Smooth muscle cell of the umbilical artery (primary cell): Measurements from ENCODE around the gene BICC1. TPM values are rescaled to one million over a fixed set of nuclear protein-coding genes. Genes with fewer than 3 reads are reported as not detected.

ENCODE experiments used
- total RNA-seq: library from RNA; depleted of rRNA; stranded (reverse); fragments of >200 nt; gene quantifications from 2 replicates; pipeline ENCODE4 v1.2.3, GENCODE V29; 2014

BICC1 gene, protein sequence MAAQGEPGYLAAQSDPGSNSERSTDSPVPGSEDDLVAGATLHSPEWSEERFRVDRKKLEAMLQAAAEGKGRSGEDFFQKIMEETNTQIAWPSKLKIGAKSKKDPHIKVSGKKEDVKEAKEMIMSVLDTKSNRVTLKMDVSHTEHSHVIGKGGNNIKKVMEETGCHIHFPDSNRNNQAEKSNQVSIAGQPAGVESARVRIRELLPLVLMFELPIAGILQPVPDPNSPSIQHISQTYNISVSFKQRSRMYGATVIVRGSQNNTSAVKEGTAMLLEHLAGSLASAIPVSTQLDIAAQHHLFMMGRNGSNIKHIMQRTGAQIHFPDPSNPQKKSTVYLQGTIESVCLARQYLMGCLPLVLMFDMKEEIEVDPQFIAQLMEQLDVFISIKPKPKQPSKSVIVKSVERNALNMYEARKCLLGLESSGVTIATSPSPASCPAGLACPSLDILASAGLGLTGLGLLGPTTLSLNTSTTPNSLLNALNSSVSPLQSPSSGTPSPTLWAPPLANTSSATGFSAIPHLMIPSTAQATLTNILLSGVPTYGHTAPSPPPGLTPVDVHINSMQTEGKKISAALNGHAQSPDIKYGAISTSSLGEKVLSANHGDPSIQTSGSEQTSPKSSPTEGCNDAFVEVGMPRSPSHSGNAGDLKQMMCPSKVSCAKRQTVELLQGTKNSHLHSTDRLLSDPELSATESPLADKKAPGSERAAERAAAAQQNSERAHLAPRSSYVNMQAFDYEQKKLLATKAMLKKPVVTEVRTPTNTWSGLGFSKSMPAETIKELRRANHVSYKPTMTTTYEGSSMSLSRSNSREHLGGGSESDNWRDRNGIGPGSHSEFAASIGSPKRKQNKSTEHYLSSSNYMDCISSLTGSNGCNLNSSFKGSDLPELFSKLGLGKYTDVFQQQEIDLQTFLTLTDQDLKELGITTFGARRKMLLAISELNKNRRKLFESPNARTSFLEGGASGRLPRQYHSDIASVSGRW
- total RNA-seq, result 21.9 and 22.0 TPM in 2 replicates

GRCh38 chr10:58512491-58513187 lies at the start of gene BICC1:
TSS of gene BICC1 (plus strand) at chr10:58512872. CDS start at chr10:58513144, 272 bp downstream.

Other genes with a start within 250 kb of the BICC1 start
- gene IPMK, start 245.0 kb upstream of the BICC1 start, total RNA-seq, result 5.6 and 5.8 TPM in 2 replicates
- 14.6 and 25.1 TPM in 2 replicates for gene CISD1, start 243.7 kb upstream of the BICC1 start, total RNA-seq
- gene UBE2D1, start 177.9 kb upstream of the BICC1 start, total RNA-seq, result 12.8 and 16.4 TPM in 2 replicates
- gene TFAM, start 127.5 kb upstream of the BICC1 start, total RNA-seq, result 14.8 and 27.3 TPM in 2 replicates